WTC11 (cell line): Measurements from ENCODE around the gene CELF1. TPM values are rescaled to one million over a fixed set of nuclear protein-coding genes. Genes with fewer than 3 reads are reported as not detected.

ENCODE experiments used
- ATAC-seq: fragments of 200-7000 bp; cut with Tn5 transposase; 2 replicates; pipeline ENCODE4 v1.10.0; 2021; ENCODE audit warnings: mild to moderate bottlenecking, moderate library complexity
- CTCF ChIA-PET: fragments of 300-600 bp; sonication (Branson Sonifier 250); formaldehyde crosslinking; loops from one replicate; lab custom pipeline; 2021; ENCODE audit warnings: antibody characterized with exemption; lab: Charles Lee
- POLR2A ChIA-PET: fragments of 350-600 bp; sonication (Branson Sonifier 250); formaldehyde crosslinking; loops from one replicate; lab custom pipeline; 2021; ENCODE audit warnings: antibody characterized with exemption; lab: Charles Lee
- DNase-seq: peaks from one replicate; pipeline ENCODE4 v3.0.0; 2021; ENCODE audit warnings: low spot score
- H3K27ac Mint-ChIP-seq: 2 replicates; pipeline ENCODE4 v1.8.0; 2021; ENCODE audit warnings: mixed read lengths
- H3K27me3 Mint-ChIP-seq: 2 replicates; pipeline ENCODE4 v1.8.0; 2021; ENCODE audit warnings: low read depth, mild to moderate bottlenecking, moderate library complexity, mixed read lengths
- H3K36me3 Mint-ChIP-seq: 2 replicates; pipeline ENCODE4 v1.8.0; 2021; ENCODE audit warnings: mixed read lengths
- H3K4me1 Mint-ChIP-seq: 2 replicates; pipeline ENCODE4 v1.8.0; 2022; ENCODE audit warnings: mixed read lengths
- H3K4me3 Mint-ChIP-seq: 2 replicates; pipeline ENCODE4 v1.8.0; 2021; ENCODE audit warnings: mild to moderate bottlenecking, moderate library complexity, mixed read lengths
- H3K9me3 Mint-ChIP-seq: 2 replicates; pipeline ENCODE4 v1.8.0; 2021; ENCODE audit warnings: mixed read lengths
- FOXK1 ChIP-seq: sonication (generic); formaldehyde crosslinking; IDR thresholded peaks from 2 replicates; pipeline ENCODE4 v1.8.0; 2022; ENCODE audit warnings: mild to moderate bottlenecking, moderate library complexity, missing genetic modification reagents
- HMGA2 ChIP-seq: fragments of 250-450 bp; sonication (Bioruptor Pico); IDR thresholded peaks from 2 replicates; pipeline ENCODE4 v1.4.0; 2021; ENCODE audit warnings: mild to moderate bottlenecking, moderate library complexity
- IRF2 ChIP-seq: sonication (generic); formaldehyde crosslinking; IDR thresholded peaks from 2 replicates; pipeline ENCODE4 v1.8.0; 2022; ENCODE audit warnings: low read depth, missing genetic modification reagents, borderline replicate concordance
- NFE2L1 ChIP-seq: sonication (generic); formaldehyde crosslinking; IDR thresholded peaks from 2 replicates; pipeline ENCODE4 v1.8.1; 2023; ENCODE audit warnings: missing genetic modification reagents
- NR1H2 ChIP-seq: sonication (generic); formaldehyde crosslinking; IDR thresholded peaks from 2 replicates; pipeline ENCODE4 v1.9.0; 2021; ENCODE audit warnings: mild to moderate bottlenecking, moderate library complexity, missing genetic modification reagents
- PRRX2 ChIP-seq: fragments of 250-450 bp; sonication (Bioruptor Pico); IDR thresholded peaks from 2 replicates; pipeline ENCODE4 v1.8.0; 2021; ENCODE audit warnings: mild to moderate bottlenecking
- RORB ChIP-seq: fragments of 250-450 bp; sonication (Bioruptor Pico); IDR thresholded peaks from 2 replicates; pipeline ENCODE4 v1.9.0; 2021; ENCODE audit warnings: mild to moderate bottlenecking
- ZBTB43 ChIP-seq: sonication (generic); formaldehyde crosslinking; IDR thresholded peaks from 2 replicates; pipeline ENCODE4 v1.8.1; 2023; ENCODE audit warnings: mild to moderate bottlenecking, missing genetic modification reagents
- ZNF219 ChIP-seq: sonication (generic); formaldehyde crosslinking; IDR thresholded peaks from 2 replicates; pipeline ENCODE4 v1.8.0; 2023; ENCODE audit warnings: missing genetic modification reagents, mild to moderate bottlenecking, borderline replicate concordance
- ZNF263 ChIP-seq: sonication (generic); formaldehyde crosslinking; IDR thresholded peaks from 2 replicates; pipeline ENCODE4 v1.8.1; 2022; ENCODE audit warnings: low read depth, mild to moderate bottlenecking, moderate library complexity, missing genetic modification reagents
- ZNF317 ChIP-seq: sonication (generic); formaldehyde crosslinking; IDR thresholded peaks from 2 replicates; pipeline ENCODE4 v1.8.1; 2023; ENCODE audit warnings: low read depth, mild to moderate bottlenecking, moderate library complexity, missing genetic modification reagents, borderline replicate concordance
- total RNA-seq: library from RNA; stranded (reverse); gene quantifications from 3 replicates; pipeline ENCODE4 v1.2.3, GENCODE V29; 2021
- TF ChIP-seq, protein P1 (sequence below): sonication (generic); formaldehyde crosslinking; IDR thresholded peaks from 2 replicates; pipeline ENCODE4 v1.8.0; 2022; ENCODE audit warnings: mild to moderate bottlenecking, missing genetic modification reagents
- TF ChIP-seq, protein P2 (sequence below): sonication (generic); formaldehyde crosslinking; conservative IDR thresholded peaks from 2 replicates; pipeline ENCODE4 v1.8.1; 2022; ENCODE audit warnings: mild to moderate bottlenecking, missing genetic modification reagents
- TF ChIP-seq, protein P3 (sequence below): fragments of 250-450 bp; sonication (Bioruptor Pico); IDR thresholded peaks from 2 replicates; pipeline ENCODE4 v1.9.0; 2021; ENCODE audit warnings: mild to moderate bottlenecking, borderline replicate concordance
- TF ChIP-seq, protein P4 (sequence below): sonication (generic); formaldehyde crosslinking; IDR thresholded peaks from 2 replicates; pipeline ENCODE4 v1.8.0; 2022; ENCODE audit warnings: missing genetic modification reagents
- TF ChIP-seq, protein P5 (sequence below): fragments of 250-450 bp; sonication (Bioruptor Pico); IDR thresholded peaks from 2 replicates; pipeline ENCODE4 v1.9.0; 2021; ENCODE audit warnings: mild to moderate bottlenecking

The CELF1 gene
- total RNA-seq, 1 experiment from 2014 or later: 177 TPM

GRCh38 chr11:47498584-47499152 is 54.3 kb downstream of the CELF1 start:
- TF ChIP-seq ZNF263 (CRISPR knock-in tag) (no peak), ZNF317 (CRISPR knock-in tag) (no peak), FOXK1 (CRISPR knock-in tag) (no peak), RORB (CRISPR knock-in tag) (no peak), ZNF219 (CRISPR knock-in tag) (no peak), ZBTB43 (CRISPR knock-in tag) (no peak), HMGA2 (no peak), IRF2 (CRISPR knock-in tag) (no peak), NFE2L1 (CRISPR knock-in tag) (no peak), NR1H2 (no peak), PRRX2 (CRISPR knock-in tag) (no peak)
- TF ChIP-seq, protein P1, sequence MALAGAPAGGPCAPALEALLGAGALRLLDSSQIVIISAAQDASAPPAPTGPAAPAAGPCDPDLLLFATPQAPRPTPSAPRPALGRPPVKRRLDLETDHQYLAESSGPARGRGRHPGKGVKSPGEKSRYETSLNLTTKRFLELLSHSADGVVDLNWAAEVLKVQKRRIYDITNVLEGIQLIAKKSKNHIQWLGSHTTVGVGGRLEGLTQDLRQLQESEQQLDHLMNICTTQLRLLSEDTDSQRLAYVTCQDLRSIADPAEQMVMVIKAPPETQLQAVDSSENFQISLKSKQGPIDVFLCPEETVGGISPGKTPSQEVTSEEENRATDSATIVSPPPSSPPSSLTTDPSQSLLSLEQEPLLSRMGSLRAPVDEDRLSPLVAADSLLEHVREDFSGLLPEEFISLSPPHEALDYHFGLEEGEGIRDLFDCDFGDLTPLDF (CRISPR knock-in tag): no peak
- TF ChIP-seq, protein P2, sequence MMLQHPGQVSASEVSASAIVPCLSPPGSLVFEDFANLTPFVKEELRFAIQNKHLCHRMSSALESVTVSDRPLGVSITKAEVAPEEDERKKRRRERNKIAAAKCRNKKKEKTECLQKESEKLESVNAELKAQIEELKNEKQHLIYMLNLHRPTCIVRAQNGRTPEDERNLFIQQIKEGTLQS: no peak
- TF ChIP-seq, protein P3, sequence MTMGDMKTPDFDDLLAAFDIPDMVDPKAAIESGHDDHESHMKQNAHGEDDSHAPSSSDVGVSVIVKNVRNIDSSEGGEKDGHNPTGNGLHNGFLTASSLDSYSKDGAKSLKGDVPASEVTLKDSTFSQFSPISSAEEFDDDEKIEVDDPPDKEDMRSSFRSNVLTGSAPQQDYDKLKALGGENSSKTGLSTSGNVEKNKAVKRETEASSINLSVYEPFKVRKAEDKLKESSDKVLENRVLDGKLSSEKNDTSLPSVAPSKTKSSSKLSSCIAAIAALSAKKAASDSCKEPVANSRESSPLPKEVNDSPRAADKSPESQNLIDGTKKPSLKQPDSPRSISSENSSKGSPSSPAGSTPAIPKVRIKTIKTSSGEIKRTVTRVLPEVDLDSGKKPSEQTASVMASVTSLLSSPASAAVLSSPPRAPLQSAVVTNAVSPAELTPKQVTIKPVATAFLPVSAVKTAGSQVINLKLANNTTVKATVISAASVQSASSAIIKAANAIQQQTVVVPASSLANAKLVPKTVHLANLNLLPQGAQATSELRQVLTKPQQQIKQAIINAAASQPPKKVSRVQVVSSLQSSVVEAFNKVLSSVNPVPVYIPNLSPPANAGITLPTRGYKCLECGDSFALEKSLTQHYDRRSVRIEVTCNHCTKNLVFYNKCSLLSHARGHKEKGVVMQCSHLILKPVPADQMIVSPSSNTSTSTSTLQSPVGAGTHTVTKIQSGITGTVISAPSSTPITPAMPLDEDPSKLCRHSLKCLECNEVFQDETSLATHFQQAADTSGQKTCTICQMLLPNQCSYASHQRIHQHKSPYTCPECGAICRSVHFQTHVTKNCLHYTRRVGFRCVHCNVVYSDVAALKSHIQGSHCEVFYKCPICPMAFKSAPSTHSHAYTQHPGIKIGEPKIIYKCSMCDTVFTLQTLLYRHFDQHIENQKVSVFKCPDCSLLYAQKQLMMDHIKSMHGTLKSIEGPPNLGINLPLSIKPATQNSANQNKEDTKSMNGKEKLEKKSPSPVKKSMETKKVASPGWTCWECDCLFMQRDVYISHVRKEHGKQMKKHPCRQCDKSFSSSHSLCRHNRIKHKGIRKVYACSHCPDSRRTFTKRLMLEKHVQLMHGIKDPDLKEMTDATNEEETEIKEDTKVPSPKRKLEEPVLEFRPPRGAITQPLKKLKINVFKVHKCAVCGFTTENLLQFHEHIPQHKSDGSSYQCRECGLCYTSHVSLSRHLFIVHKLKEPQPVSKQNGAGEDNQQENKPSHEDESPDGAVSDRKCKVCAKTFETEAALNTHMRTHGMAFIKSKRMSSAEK (CRISPR knock-in tag): no peak
- TF ChIP-seq, protein P4, sequence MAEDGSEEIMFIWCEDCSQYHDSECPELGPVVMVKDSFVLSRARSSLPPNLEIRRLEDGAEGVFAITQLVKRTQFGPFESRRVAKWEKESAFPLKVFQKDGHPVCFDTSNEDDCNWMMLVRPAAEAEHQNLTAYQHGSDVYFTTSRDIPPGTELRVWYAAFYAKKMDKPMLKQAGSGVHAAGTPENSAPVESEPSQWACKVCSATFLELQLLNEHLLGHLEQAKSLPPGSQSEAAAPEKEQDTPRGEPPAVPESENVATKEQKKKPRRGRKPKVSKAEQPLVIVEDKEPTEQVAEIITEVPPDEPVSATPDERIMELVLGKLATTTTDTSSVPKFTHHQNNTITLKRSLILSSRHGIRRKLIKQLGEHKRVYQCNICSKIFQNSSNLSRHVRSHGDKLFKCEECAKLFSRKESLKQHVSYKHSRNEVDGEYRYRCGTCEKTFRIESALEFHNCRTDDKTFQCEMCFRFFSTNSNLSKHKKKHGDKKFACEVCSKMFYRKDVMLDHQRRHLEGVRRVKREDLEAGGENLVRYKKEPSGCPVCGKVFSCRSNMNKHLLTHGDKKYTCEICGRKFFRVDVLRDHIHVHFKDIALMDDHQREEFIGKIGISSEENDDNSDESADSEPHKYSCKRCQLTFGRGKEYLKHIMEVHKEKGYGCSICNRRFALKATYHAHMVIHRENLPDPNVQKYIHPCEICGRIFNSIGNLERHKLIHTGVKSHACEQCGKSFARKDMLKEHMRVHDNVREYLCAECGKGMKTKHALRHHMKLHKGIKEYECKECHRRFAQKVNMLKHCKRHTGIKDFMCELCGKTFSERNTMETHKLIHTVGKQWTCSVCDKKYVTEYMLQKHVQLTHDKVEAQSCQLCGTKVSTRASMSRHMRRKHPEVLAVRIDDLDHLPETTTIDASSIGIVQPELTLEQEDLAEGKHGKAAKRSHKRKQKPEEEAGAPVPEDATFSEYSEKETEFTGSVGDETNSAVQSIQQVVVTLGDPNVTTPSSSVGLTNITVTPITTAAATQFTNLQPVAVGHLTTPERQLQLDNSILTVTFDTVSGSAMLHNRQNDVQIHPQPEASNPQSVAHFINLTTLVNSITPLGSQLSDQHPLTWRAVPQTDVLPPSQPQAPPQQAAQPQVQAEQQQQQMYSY: no peak
- TF ChIP-seq, protein P5, sequence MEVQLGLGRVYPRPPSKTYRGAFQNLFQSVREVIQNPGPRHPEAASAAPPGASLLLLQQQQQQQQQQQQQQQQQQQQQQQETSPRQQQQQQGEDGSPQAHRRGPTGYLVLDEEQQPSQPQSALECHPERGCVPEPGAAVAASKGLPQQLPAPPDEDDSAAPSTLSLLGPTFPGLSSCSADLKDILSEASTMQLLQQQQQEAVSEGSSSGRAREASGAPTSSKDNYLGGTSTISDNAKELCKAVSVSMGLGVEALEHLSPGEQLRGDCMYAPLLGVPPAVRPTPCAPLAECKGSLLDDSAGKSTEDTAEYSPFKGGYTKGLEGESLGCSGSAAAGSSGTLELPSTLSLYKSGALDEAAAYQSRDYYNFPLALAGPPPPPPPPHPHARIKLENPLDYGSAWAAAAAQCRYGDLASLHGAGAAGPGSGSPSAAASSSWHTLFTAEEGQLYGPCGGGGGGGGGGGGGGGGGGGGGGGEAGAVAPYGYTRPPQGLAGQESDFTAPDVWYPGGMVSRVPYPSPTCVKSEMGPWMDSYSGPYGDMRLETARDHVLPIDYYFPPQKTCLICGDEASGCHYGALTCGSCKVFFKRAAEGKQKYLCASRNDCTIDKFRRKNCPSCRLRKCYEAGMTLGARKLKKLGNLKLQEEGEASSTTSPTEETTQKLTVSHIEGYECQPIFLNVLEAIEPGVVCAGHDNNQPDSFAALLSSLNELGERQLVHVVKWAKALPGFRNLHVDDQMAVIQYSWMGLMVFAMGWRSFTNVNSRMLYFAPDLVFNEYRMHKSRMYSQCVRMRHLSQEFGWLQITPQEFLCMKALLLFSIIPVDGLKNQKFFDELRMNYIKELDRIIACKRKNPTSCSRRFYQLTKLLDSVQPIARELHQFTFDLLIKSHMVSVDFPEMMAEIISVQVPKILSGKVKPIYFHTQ: no peak
- DNase-seq: no peak
- Mint-ChIP-seq H3K4me3 (no peak overlapping the region), H3K27ac (no peak overlapping the region), H3K9me3 (no peaks in the 10 kb centered on the region), H3K4me1 (peaks cover 58% of the 10 kb centered on the region), H3K27me3 (no peaks in the 10 kb centered on the region), H3K36me3 (peaks cover 4% of the 10 kb centered on the region)
- no peak for ATAC-seq
- ChIA-PET POLR2A (interaction anchor here (0.6 kb wide), 2 partner anchors 20 to 37 kb away, joined by 3 read pairs; no protein-coding TSS in a partner anchor), CTCF (interaction anchor here (0.9 to 1.8 kb wide), 3 partner anchors 14 to 55 kb away, joined by 4 to 6 read pairs (median 5); no protein-coding TSS in a partner anchor)
